Activated CD4-positive, alpha-beta T cell treated with anti-CD3 and anti-CD28 coated beads for 4 hours (primary cell): ENCODE measurements around the gene PLA2G4B.

ENCODE experiments used
- DNase-seq, 2 donors: peaks; one replicate each; pipeline ENCODE4 v3.0.0-alpha.2; 2020

The PLA2G4B gene

GRCh38 chr15:41827880-41828806 is 10.5 kb upstream of the PLA2G4B start, which contains the start of gene JMJD7:
TSS of gene JMJD7 (plus strand) at chr15:41828092. CDS start at chr15:41828125, 33 bp downstream.
- DNase-seq = peak; percentile 97 to 98

GRCh38 chr15:41828807-41829141 is 9.9 kb upstream of the PLA2G4B start:
- DNase-seq = no peak

GRCh38 chr15:41829959-41830646 is 8.5 kb upstream of the PLA2G4B start:
- DNase-seq = no peak

GRCh38 chr15:41831291-41831690 is 7.4 kb upstream of the PLA2G4B start:
- DNase-seq = peak; percentile 23 to 31

GRCh38 chr15:41832208-41832607 is 6.4 kb upstream of the PLA2G4B start:
- DNase-seq = no peak

GRCh38 chr15:41832875-41833274 is 5.8 kb upstream of the PLA2G4B start:
- no peak for DNase-seq

- DNase-seq = no peak
Observed at GRCh38 chr15:41834096-41834495, 4.6 kb upstream of the PLA2G4B start.

- no peak for DNase-seq
Observed at GRCh38 chr15:41836073-41836472, 2.6 kb upstream of the PLA2G4B start.

GRCh38 chr15:41836713-41837454 is 1.8 kb upstream of the PLA2G4B start:
- DNase-seq = no peak

GRCh38 chr15:41839781-41840491 is 1.3 kb downstream of the PLA2G4B start:
- DNase-seq = no peak

GRCh38 chr15:41840673-41841072 is 2.0 kb downstream of the PLA2G4B start:
- DNase-seq = no peak

GRCh38 chr15:41841131-41841530 is 2.5 kb downstream of the PLA2G4B start:
- no peak for DNase-seq

GRCh38 chr15:41842229-41842628 is 3.6 kb downstream of the PLA2G4B start:
- DNase-seq = no peak

GRCh38 chr15:41843571-41843970 is 4.9 kb downstream of the PLA2G4B start:
- DNase-seq = no peak

GRCh38 chr15:41844814-41845213 is 6.2 kb downstream of the PLA2G4B start:
- no peak for DNase-seq

GRCh38 chr15:41847206-41847605 is 8.6 kb downstream of the PLA2G4B start:
- no peak for DNase-seq

GRCh38 chr15:41847981-41848380 is 9.3 kb downstream of the PLA2G4B start:
- no peak for DNase-seq

GRCh38 chr15:41848631-41849030 is 10.0 kb downstream of the PLA2G4B start:
- DNase-seq = peak in 1 of 2 donors; percentile 14

GRCh38 chr15:41849204-41849603 is 10.6 kb downstream of the PLA2G4B start:
- no peak for DNase-seq

- DNase-seq = no peak
Observed at GRCh38 chr15:41849861-41850260, 11.2 kb downstream of the PLA2G4B start.

- no peak for DNase-seq
Observed at GRCh38 chr15:41850482-41851166, 12.0 kb downstream of the PLA2G4B start.

GRCh38 chr15:41851167-41851523 is 12.5 kb downstream of the PLA2G4B start:
- no peak for DNase-seq
